ENCODE data around the gene ERCC2.
"Not testable (repeated sequence)": the region's sequence is repeated elsewhere in the genome, so short reads cannot be mapped to it uniquely, and the experiment has no call there.

- TF ChIP-seq EZH2 (IDR thresholded peaks at IDR 0.05; ENCODE audit: borderline replicate concordance, low read length), result not testable (repeated sequence)
- TF ChIP-seq, protein P1, sequence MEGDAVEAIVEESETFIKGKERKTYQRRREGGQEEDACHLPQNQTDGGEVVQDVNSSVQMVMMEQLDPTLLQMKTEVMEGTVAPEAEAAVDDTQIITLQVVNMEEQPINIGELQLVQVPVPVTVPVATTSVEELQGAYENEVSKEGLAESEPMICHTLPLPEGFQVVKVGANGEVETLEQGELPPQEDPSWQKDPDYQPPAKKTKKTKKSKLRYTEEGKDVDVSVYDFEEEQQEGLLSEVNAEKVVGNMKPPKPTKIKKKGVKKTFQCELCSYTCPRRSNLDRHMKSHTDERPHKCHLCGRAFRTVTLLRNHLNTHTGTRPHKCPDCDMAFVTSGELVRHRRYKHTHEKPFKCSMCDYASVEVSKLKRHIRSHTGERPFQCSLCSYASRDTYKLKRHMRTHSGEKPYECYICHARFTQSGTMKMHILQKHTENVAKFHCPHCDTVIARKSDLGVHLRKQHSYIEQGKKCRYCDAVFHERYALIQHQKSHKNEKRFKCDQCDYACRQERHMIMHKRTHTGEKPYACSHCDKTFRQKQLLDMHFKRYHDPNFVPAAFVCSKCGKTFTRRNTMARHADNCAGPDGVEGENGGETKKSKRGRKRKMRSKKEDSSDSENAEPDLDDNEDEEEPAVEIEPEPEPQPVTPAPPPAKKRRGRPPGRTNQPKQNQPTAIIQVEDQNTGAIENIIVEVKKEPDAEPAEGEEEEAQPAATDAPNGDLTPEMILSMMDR (conservative IDR thresholded peaks at IDR 0.05 in 1 of 2, IDR thresholded peaks at IDR 0.05 in 1 of 2; ENCODE audit: extremely low read depth in 1 of 2, insufficient read depth in 1 of 2, low read depth in 1 of 2, low read length in 2 of 2), result not testable (repeated sequence)
Measured at GRCh38 chr19:45334881-45335280, 35.5 kb downstream of the ERCC2 start.
